Neural progenitor cell (in vitro differentiated cells): ENCODE results near the gene NDE1. TPM values are rescaled to one million over a fixed set of nuclear protein-coding genes. Genes with fewer than 3 reads are reported as not detected.
"Not testable (repeated sequence)": the region's sequence is repeated elsewhere in the genome, so short reads cannot be mapped to it uniquely, and the experiment has no call there.

Source experiments
- DNase-seq: peaks from one replicate; pipeline ENCODE4 v3.0.0-alpha.2; 2016; ENCODE audit warnings: low spot score
- H2AFZ ChIP-seq: fragments of 200-600 bp; sonication (generic); replicated peaks from 2 replicates; pipeline ENCODE4 v1.6.1; 2016; ENCODE audit warnings: antibody characterized with exemption
- H3F3A ChIP-seq: fragments of 200-600 bp; sonication (generic); 2 replicates; pipeline ENCODE4 v1.6.1; 2016; ENCODE audit warnings: antibody characterized with exemption, low read depth
- H3K27ac ChIP-seq: fragments of 200-600 bp; sonication (generic); 2 replicates; pipeline ENCODE4 v1.5.1; 2016; ENCODE audit warnings: mild to moderate bottlenecking
- H3K27me3 ChIP-seq: fragments of 200-600 bp; sonication (generic); 2 replicates; pipeline ENCODE4 v1.6.1; 2016; ENCODE audit warnings: mild to moderate bottlenecking, moderate library complexity
- H3K36me3 ChIP-seq: fragments of 200-600 bp; sonication (generic); 2 replicates; pipeline ENCODE4 v1.5.1; 2016
- H3K4me1 ChIP-seq: fragments of 200-600 bp; sonication (generic); 2 replicates; pipeline ENCODE4 v1.6.1; 2016; ENCODE audit warnings: mixed run types
- H3K4me2 ChIP-seq: fragments of 200-600 bp; sonication (generic); 2 replicates; pipeline ENCODE4 v1.6.1; 2016
- H3K4me3 ChIP-seq: fragments of 200-600 bp; sonication (generic); 2 replicates; pipeline ENCODE4 v1.5.1; 2016
- H3K79me2 ChIP-seq: fragments of 200-600 bp; sonication (generic); 2 replicates; pipeline ENCODE4 v1.6.1; 2016; ENCODE audit warnings: low read depth
- H3K9ac ChIP-seq: fragments of 200-600 bp; sonication (generic); 2 replicates; pipeline ENCODE4 v1.6.1; 2016
- H3K9me3 ChIP-seq: fragments of 200-600 bp; sonication (generic); 2 replicates; pipeline ENCODE4 v1.5.1; 2016; ENCODE audit warnings: low read depth
- H4K20me1 ChIP-seq: fragments of 200-600 bp; sonication (generic); 2 replicates; pipeline ENCODE4 v1.6.1; 2016; ENCODE audit warnings: low read depth
- H3K27ac Mint-ChIP-seq: 3 replicates; pipeline ENCODE4 v1.8.0; 2021; ENCODE audit warnings: mixed read lengths
- H3K27me3 Mint-ChIP-seq: 2 replicates; pipeline ENCODE4 v1.8.0; 2022; ENCODE audit warnings: low read depth, mild to moderate bottlenecking, inconsistent platforms, moderate library complexity, mixed read lengths; ENCODE audit not compliant: insufficient read depth
- H3K36me3 Mint-ChIP-seq: 3 replicates; pipeline ENCODE4 v1.8.0; 2021; ENCODE audit warnings: mixed read lengths
- H3K4me1 Mint-ChIP-seq: 3 replicates; pipeline ENCODE4 v1.8.0; 2021; ENCODE audit warnings: mixed read lengths
- H3K4me3 Mint-ChIP-seq: 3 replicates; pipeline ENCODE4 v1.8.0; 2021; ENCODE audit warnings: mild to moderate bottlenecking, moderate library complexity, mixed read lengths
- H3K9me3 Mint-ChIP-seq: 3 replicates; pipeline ENCODE4 v1.8.0; 2020; ENCODE audit warnings: mixed read lengths
- EZH2 ChIP-seq: fragments of 200-600 bp; sonication (generic); IDR thresholded peaks from 2 replicates; pipeline ENCODE4 v1.6.1; 2017; ENCODE audit warnings: antibody characterized with exemption, mild to moderate bottlenecking, moderate library complexity
- EZH2phosphoT487 ChIP-seq: fragments of 200-600 bp; sonication (generic); IDR thresholded peaks from 2 replicates; pipeline ENCODE4 v1.6.1; 2017; ENCODE audit warnings: antibody characterized with exemption
- total RNA-seq: library from RNA; depleted of rRNA; stranded (reverse); fragments of >200 nt; gene quantifications from 2 replicates; pipeline ENCODE4 v1.2.3, GENCODE V29; 2015; ENCODE audit warnings: low replicate concordance
- TF ChIP-seq, protein P1 (sequence below): fragments of 200-600 bp; sonication (generic); IDR thresholded peaks from 2 replicates; pipeline ENCODE4 v1.5.1; 2017; ENCODE audit warnings: antibody characterized with exemption, mild to moderate bottlenecking

NDE1 gene
- total RNA-seq, 1 donor from 2014 or later = 85.3 TPM

DNA sequence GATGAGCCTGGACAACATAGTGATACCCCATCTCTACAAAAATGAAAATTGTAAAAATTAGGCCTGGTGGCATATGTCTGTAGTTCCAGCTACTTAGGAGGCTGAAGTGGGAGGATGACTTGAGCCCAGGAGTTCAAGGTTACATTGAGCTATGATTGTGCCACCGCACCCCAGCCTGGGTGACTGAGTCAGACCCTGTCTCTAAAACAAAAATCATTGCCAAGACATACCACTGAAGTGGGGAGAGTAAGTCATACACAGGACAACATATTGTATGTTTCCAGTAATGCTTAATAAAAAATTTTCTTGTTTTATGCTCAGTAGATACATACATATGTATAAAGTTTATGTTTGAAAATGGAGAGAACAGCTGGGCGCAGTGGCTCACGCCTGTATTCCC lies 39.2 kb downstream of the NDE1 start:
- Histone ChIP-seq H3K4me1 (no peaks in the 10 kb centered on the region), H3K36me3 (no peaks in the 10 kb centered on the region), H3K4me2 (no peak overlapping the region), H3K9me3 (no peaks in the 10 kb centered on the region), H3K79me2 (no peaks in the 10 kb centered on the region), H3K9ac (no peak overlapping the region), H3K4me3 (no peak overlapping the region), H3F3A (no peaks in the 10 kb centered on the region), H2AFZ (no peak overlapping the region), H3K27me3 (no peaks in the 10 kb centered on the region), H4K20me1 (no peaks in the 10 kb centered on the region), H3K27ac (no peak overlapping the region)
- no peak for DNase-seq
- Mint-ChIP-seq H3K4me1 (no peaks in the 10 kb centered on the region), H3K36me3 (peaks cover 34% of the 10 kb centered on the region), H3K4me3 (no peak overlapping the region), H3K9me3 (no peaks in the 10 kb centered on the region), H3K27me3 (no peaks in the 10 kb centered on the region), H3K27ac (no peak overlapping the region)
- TF ChIP-seq EZH2phosphoT487 (no peak), EZH2 (no peak)
- TF ChIP-seq, protein P1, sequence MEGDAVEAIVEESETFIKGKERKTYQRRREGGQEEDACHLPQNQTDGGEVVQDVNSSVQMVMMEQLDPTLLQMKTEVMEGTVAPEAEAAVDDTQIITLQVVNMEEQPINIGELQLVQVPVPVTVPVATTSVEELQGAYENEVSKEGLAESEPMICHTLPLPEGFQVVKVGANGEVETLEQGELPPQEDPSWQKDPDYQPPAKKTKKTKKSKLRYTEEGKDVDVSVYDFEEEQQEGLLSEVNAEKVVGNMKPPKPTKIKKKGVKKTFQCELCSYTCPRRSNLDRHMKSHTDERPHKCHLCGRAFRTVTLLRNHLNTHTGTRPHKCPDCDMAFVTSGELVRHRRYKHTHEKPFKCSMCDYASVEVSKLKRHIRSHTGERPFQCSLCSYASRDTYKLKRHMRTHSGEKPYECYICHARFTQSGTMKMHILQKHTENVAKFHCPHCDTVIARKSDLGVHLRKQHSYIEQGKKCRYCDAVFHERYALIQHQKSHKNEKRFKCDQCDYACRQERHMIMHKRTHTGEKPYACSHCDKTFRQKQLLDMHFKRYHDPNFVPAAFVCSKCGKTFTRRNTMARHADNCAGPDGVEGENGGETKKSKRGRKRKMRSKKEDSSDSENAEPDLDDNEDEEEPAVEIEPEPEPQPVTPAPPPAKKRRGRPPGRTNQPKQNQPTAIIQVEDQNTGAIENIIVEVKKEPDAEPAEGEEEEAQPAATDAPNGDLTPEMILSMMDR = no peak

DNA sequence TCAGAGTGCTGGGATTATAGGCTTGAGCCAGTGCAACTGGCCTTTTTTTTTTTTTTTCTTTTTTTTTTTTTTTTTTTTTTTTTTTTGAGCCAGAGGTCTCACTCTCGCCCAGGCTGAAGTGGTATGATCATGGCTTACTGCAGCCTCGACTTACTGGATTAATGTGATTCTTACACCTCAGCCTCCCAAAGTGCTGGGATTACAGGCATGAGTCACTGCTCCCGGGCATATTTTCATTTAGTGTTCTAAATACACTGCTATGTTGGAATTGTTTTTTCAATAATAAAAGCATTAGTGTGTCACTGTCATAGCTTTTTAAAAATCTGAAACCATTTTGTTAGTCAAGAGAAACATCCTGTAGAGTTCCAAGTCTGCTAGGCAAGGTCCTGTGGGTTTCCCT lies 40.3 kb downstream of the NDE1 start:
- Mint-ChIP-seq H3K36me3 (peaks cover 29% of the 10 kb centered on the region), H3K27me3 (no peaks in the 10 kb centered on the region), H3K9me3 (no peaks in the 10 kb centered on the region), H3K4me1 (no peaks in the 10 kb centered on the region), H3K27ac (no peak overlapping the region), H3K4me3 (no peak overlapping the region)
- Histone ChIP-seq H3K79me2 (no peaks in the 10 kb centered on the region), H3K27ac (no peak overlapping the region), H3K9ac (no peak overlapping the region), H3K4me1 (no peaks in the 10 kb centered on the region), H3K36me3 (no peaks in the 10 kb centered on the region), H3K27me3 (no peaks in the 10 kb centered on the region), H2AFZ (no peak overlapping the region), H3K4me3 (no peak overlapping the region), H3K4me2 (no peak overlapping the region), H3K9me3 (no peaks in the 10 kb centered on the region), H3F3A (no peaks in the 10 kb centered on the region), H4K20me1 (no peaks in the 10 kb centered on the region)
- no peak for DNase-seq
- TF ChIP-seq, protein P1 = no peak
- TF ChIP-seq EZH2phosphoT487 = no peak
- no peak for TF ChIP-seq EZH2

DNA sequence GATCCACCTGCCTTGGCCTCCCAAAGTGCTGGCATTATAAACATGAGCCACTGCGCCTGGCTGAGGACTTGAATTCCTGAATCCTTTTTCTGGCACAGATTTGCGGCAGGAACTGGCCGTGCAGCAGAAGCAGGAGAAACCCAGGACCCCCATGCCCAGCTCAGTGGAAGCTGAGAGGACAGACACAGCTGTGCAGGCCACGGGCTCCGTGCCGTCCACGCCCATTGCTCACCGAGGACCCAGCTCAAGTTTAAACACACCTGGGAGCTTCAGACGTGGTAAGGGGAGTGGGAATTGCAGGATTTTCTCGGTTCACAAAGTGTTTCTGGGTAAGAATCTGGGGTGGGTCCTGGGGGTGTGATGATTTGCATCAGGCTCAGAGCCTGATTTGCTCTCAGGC lies 41.0 kb downstream of the NDE1 start:
- Histone ChIP-seq H3K4me3 (no peak overlapping the region), H3K36me3 (no peaks in the 10 kb centered on the region), H3K79me2 (no peaks in the 10 kb centered on the region), H3K27ac (no peak overlapping the region), H2AFZ (no peak overlapping the region), H3K9ac (no peak overlapping the region), H3F3A (no peaks in the 10 kb centered on the region), H3K4me2 (no peak overlapping the region), H3K4me1 (no peaks in the 10 kb centered on the region), H3K27me3 (no peaks in the 10 kb centered on the region), H4K20me1 (no peaks in the 10 kb centered on the region), H3K9me3 (no peaks in the 10 kb centered on the region)
- Mint-ChIP-seq H3K4me1 (no peaks in the 10 kb centered on the region), H3K27ac (no peak overlapping the region), H3K36me3 (peaks cover 26% of the 10 kb centered on the region), H3K9me3 (no peaks in the 10 kb centered on the region), H3K27me3 (no peaks in the 10 kb centered on the region), H3K4me3 (no peak overlapping the region)
- no peak for TF ChIP-seq EZH2
- TF ChIP-seq EZH2phosphoT487 = no peak
- TF ChIP-seq, protein P1 = no peak
- no peak for DNase-seq

DNA sequence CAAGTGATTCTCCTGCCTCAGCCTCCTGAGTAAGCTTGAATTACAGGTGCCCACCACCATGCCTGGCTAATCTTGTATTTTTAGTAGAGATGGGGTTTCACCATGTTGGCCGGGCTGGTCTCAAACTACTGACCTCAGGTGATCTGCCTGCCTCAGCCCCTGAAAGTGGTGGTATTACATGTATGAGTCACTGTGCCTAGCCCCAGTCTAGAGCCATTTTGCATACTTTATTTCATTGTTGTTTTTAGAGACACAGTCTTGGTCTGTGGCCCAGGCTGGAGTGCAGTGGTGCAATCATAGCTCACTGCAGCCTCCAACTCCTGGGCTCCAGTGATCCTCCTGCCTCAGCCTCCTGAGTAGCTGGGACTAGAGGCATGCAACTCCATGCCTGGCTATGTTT lies 42.5 kb downstream of the NDE1 start:
- H3F3A ChIP-seq, H3K79me2 ChIP-seq, H3K4me1 ChIP-seq, H3K9me3 ChIP-seq, H3K27ac ChIP-seq, H3K27ac Mint-ChIP-seq, H3K4me2 ChIP-seq, H4K20me1 ChIP-seq, H3K4me3 ChIP-seq, H3K9me3 Mint-ChIP-seq, H3K9ac ChIP-seq, H3K36me3 ChIP-seq, H3K27me3 ChIP-seq, DNase-seq, H3K4me1 Mint-ChIP-seq, H2AFZ ChIP-seq, H3K4me3 Mint-ChIP-seq, H3K27me3 Mint-ChIP-seq: not testable (repeated sequence)
- H3K36me3 Mint-ChIP-seq = peaks cover 27% of the 10 kb centered on the region
